ENCODE results near the gene UBE2E3. TPM values are rescaled to one million over a fixed set of nuclear protein-coding genes. Genes with fewer than 3 reads are reported as not detected.

Gene UBE2E3
- total and polyA plus RNA-seq, 2 donors from 2014 or later: 78.7 to 86.9 TPM

GRCh38 chr2:180959787-180960186, 20.6 kb upstream of the UBE2E3 start:
- Histone ChIP-seq H3K9ac (ENCODE audit: low read length in 3 of 3) (no peak overlapping the region), H3K4me1 (ENCODE audit: control insufficient read depth in 2 of 3, insufficient read depth in 2 of 3, low read depth in 1 of 3, low read length in 3 of 3) (no peaks in the 10 kb centered on the region), H3K9me3 (ENCODE audit: control insufficient read depth in 2 of 3, insufficient read depth in 1 of 3, low read length in 3 of 3) (no peaks in the 10 kb centered on the region), H3K36me3 (ENCODE audit: control insufficient read depth in 2 of 3, insufficient read depth in 3 of 3, low read length in 3 of 3) (no peaks in the 10 kb centered on the region), H3K27ac (ENCODE audit: low read depth in 2 of 2, low read length in 2 of 2) (no peak overlapping the region), H3K4me3 (ENCODE audit: low read length in 3 of 3) (no peak overlapping the region), H3K27me3 (ENCODE audit: control insufficient read depth, insufficient read depth, low read length) (no peaks in the 10 kb centered on the region)
- DNase-seq (no peak), FAIRE-seq (no peak)
- intact Hi-C loops (cut with DNase I): no loop called here
- no peak for TF ChIP-seq CTCF (IDR thresholded peaks at IDR 0.05; ENCODE audit: borderline replicate concordance, extremely low read depth, insufficient read depth)

- no peaks in the 10 kb centered on the region for H3K36me3 ChIP-seq (ENCODE audit: control insufficient read depth in 2 of 3, insufficient read depth in 3 of 3, low read length in 3 of 3)
- DNase-seq (no peak), FAIRE-seq (no peak)
- H3K4me1 ChIP-seq (ENCODE audit: control insufficient read depth in 2 of 3, insufficient read depth in 2 of 3, low read depth in 1 of 3, low read length in 3 of 3): no peaks in the 10 kb centered on the region
- no peak for TF ChIP-seq CTCF (IDR thresholded peaks at IDR 0.05; ENCODE audit: borderline replicate concordance, extremely low read depth, insufficient read depth)
- no peaks in the 10 kb centered on the region for H3K9me3 ChIP-seq (ENCODE audit: control insufficient read depth in 2 of 3, insufficient read depth in 1 of 3, low read length in 3 of 3)
- H3K9ac ChIP-seq (ENCODE audit: low read length in 3 of 3): no peak overlapping the region
- H3K27ac ChIP-seq (ENCODE audit: low read depth in 2 of 2, low read length in 2 of 2): no peak overlapping the region
- no peak overlapping the region for H3K4me3 ChIP-seq (ENCODE audit: low read length in 3 of 3)
- intact Hi-C loops (cut with DNase I): no loop called here
- H3K27me3 ChIP-seq (ENCODE audit: control insufficient read depth, insufficient read depth, low read length): no peaks in the 10 kb centered on the region
Observed at GRCh38 chr2:180960982-180961381, 19.4 kb upstream of the UBE2E3 start.

- H3K4me1 ChIP-seq (ENCODE audit: control insufficient read depth in 2 of 3, insufficient read depth in 2 of 3, low read depth in 1 of 3, low read length in 3 of 3): no peaks in the 10 kb centered on the region
- H3K9me3 ChIP-seq (ENCODE audit: control insufficient read depth in 2 of 3, insufficient read depth in 1 of 3, low read length in 3 of 3): no peaks in the 10 kb centered on the region
- H3K9ac ChIP-seq (ENCODE audit: low read length in 3 of 3): no peak overlapping the region
- H3K27ac ChIP-seq (ENCODE audit: low read depth in 2 of 2, low read length in 2 of 2): no peak overlapping the region
- no peaks in the 10 kb centered on the region for H3K27me3 ChIP-seq (ENCODE audit: control insufficient read depth, insufficient read depth, low read length)
- no peak for TF ChIP-seq CTCF (IDR thresholded peaks at IDR 0.05; ENCODE audit: borderline replicate concordance, extremely low read depth, insufficient read depth)
- no peak for FAIRE-seq
- no peaks in the 10 kb centered on the region for H3K36me3 ChIP-seq (ENCODE audit: control insufficient read depth in 2 of 3, insufficient read depth in 3 of 3, low read length in 3 of 3)
- no peak for DNase-seq
- no peak overlapping the region for H3K4me3 ChIP-seq (ENCODE audit: low read length in 3 of 3)
- intact Hi-C loops (cut with DNase I): no loop called here
Observed at GRCh38 chr2:180962727-180963314, 17.6 kb upstream of the UBE2E3 start.

- DNase-seq (no peak), FAIRE-seq (no peak)
- Histone ChIP-seq H3K9ac (ENCODE audit: low read length in 3 of 3) (no peak overlapping the region), H3K27me3 (ENCODE audit: control insufficient read depth, insufficient read depth, low read length) (no peaks in the 10 kb centered on the region), H3K9me3 (ENCODE audit: control insufficient read depth in 2 of 3, insufficient read depth in 1 of 3, low read length in 3 of 3) (no peaks in the 10 kb centered on the region), H3K4me1 (ENCODE audit: control insufficient read depth in 2 of 3, insufficient read depth in 2 of 3, low read depth in 1 of 3, low read length in 3 of 3) (no peaks in the 10 kb centered on the region), H3K36me3 (ENCODE audit: control insufficient read depth in 2 of 3, insufficient read depth in 3 of 3, low read length in 3 of 3) (no peaks in the 10 kb centered on the region), H3K4me3 (ENCODE audit: low read length in 3 of 3) (no peak overlapping the region), H3K27ac (ENCODE audit: low read depth in 2 of 2, low read length in 2 of 2) (no peak overlapping the region)
- no peak for TF ChIP-seq CTCF (IDR thresholded peaks at IDR 0.05; ENCODE audit: borderline replicate concordance, extremely low read depth, insufficient read depth)
- intact Hi-C loops (cut with DNase I): no loop called here
Observed at GRCh38 chr2:180966378-180966777, 14.0 kb upstream of the UBE2E3 start.
